HG03378 (cell line): Measurements from ENCODE around the gene RBM19.
"Not testable (repeated sequence)": the region's sequence is repeated elsewhere in the genome, so short reads cannot be mapped to it uniquely, and the experiment has no call there.

Experiments
- ATAC-seq: cut with Tn5 transposase; IDR thresholded peaks from one replicate; pipeline ENCODE4 v1.9.1; 2021; ENCODE audit warnings: mild to moderate bottlenecking, moderate library complexity; ENCODE audit not compliant: unreplicated experiment

The RBM19 gene

GRCh38 chr12:113906411-113907200 lies 59.5 kb downstream of the RBM19 start:
- no peak for ATAC-seq

GRCh38 chr12:113905829-113906228 lies 60.3 kb downstream of the RBM19 start:
- ATAC-seq, result no peak

GRCh38 chr12:113903381-113903863 lies 62.7 kb downstream of the RBM19 start:
- no peak for ATAC-seq

GRCh38 chr12:113901319-113901718 lies 64.8 kb downstream of the RBM19 start:
- not testable (repeated sequence) for ATAC-seq

- ATAC-seq, result no peak
These were observed 65.4 kb downstream of the RBM19 start for GRCh38 chr12:113900716-113901115.

GRCh38 chr12:113899561-113900471 lies 66.3 kb downstream of the RBM19 start:
- no peak for ATAC-seq

GRCh38 chr12:113899042-113899560 lies 67.0 kb downstream of the RBM19 start:
- no peak for ATAC-seq

GRCh38 chr12:113898466-113898865 lies 67.7 kb downstream of the RBM19 start:
- ATAC-seq, result no peak

GRCh38 chr12:113897406-113897805 lies 68.7 kb downstream of the RBM19 start:
- ATAC-seq, result no peak

- ATAC-seq, result no peak
These were observed 69.3 kb downstream of the RBM19 start for GRCh38 chr12:113896841-113897240.

- ATAC-seq, result no peak
These were observed 69.9 kb downstream of the RBM19 start for GRCh38 chr12:113896194-113896593.

GRCh38 chr12:113895176-113895575 lies 70.9 kb downstream of the RBM19 start:
- ATAC-seq, result no peak

- ATAC-seq, result no peak
These were observed 71.4 kb downstream of the RBM19 start for GRCh38 chr12:113894697-113895096.

GRCh38 chr12:113893221-113893620 lies 72.9 kb downstream of the RBM19 start:
- ATAC-seq, result no peak

GRCh38 chr12:113892556-113892955 lies 73.6 kb downstream of the RBM19 start:
- no peak for ATAC-seq

GRCh38 chr12:113891739-113892520 lies 74.2 kb downstream of the RBM19 start:
- ATAC-seq, result no peak

GRCh38 chr12:113891167-113891692 lies 74.9 kb downstream of the RBM19 start:
- no peak for ATAC-seq

GRCh38 chr12:113889891-113890581 lies 76.1 kb downstream of the RBM19 start:
- ATAC-seq, result no peak

GRCh38 chr12:113889076-113889475 lies 77.0 kb downstream of the RBM19 start:
- no peak for ATAC-seq

GRCh38 chr12:113888435-113888834 lies 77.7 kb downstream of the RBM19 start:
- ATAC-seq, result no peak
